Measurements from ENCODE around the gene SRD5A1.
"Not testable (repeated sequence)": the region's sequence is repeated elsewhere in the genome, so short reads cannot be mapped to it uniquely, and the experiment has no call there.

Gene SRD5A1

DNA sequence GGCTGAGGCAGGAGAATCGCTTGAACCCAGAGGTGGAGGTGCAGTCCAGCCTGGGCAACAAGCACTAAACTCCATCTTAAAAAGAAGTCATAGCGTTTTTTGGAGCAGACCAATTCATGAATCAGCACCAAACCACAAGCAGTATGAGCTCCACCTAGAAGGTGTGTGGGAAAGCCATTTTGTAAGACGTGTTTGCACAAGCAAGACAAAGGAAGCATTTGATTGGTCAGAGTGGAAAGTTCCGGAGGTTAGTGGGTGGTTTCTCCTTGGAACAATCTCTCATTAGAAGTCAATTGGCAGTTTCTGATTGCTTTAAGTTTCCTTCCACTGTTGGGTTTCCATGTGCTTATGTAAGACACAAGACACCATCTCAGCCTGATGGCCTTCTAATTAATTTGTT is 5.0 kb downstream of the SRD5A1 start:
- no peak overlapping the region for H2AK5ac ChIP-seq (ENCODE audit: low read length, severe bottlenecking)
- no peak overlapping the region for H3K27ac ChIP-seq (ENCODE audit: low read length, poor library complexity, severe bottlenecking)
- H2BK5ac ChIP-seq (ENCODE audit: low read depth, low read length, poor library complexity, severe bottlenecking) = no peak overlapping the region
- H3K9ac ChIP-seq (ENCODE audit: low read length) = no peak overlapping the region
- H3K4me2 ChIP-seq (ENCODE audit: low read length, poor library complexity, severe bottlenecking) = no peak overlapping the region
- H2AFZ ChIP-seq (ENCODE audit: low read depth, low read length) = no peak overlapping the region
- no peaks in the 10 kb centered on the region for H3K27me3 ChIP-seq (ENCODE audit: control insufficient read depth in 1 of 2, insufficient read depth in 1 of 2, low read length in 2 of 2)
- H2BK12ac ChIP-seq (ENCODE audit: low read length in 2 of 2) = no peak overlapping the region
- peaks cover 2% of the 10 kb centered on the region for H3K4me1 ChIP-seq (ENCODE audit: control insufficient read depth, insufficient read depth, low read depth, low read length)
- no peak overlapping the region for H3K18ac ChIP-seq (ENCODE audit: low read depth in 1 of 2, low read length in 2 of 2)
- no peaks in the 10 kb centered on the region for H3K9me3 ChIP-seq (ENCODE audit: control insufficient read depth, low read length)
- no peak overlapping the region for H4K91ac ChIP-seq (ENCODE audit: low read length)
- no peak overlapping the region for H2BK120ac ChIP-seq (ENCODE audit: low read depth, low read length)
- no peak overlapping the region for H3K4me3 ChIP-seq (ENCODE audit: insufficient read depth in 1 of 2, low read depth in 1 of 2, low read length in 2 of 2)
- H4K8ac ChIP-seq (ENCODE audit: low read length) = no peak overlapping the region
- 85% methylated on average over 4 of the region's 4 CpGs for WGBS
- no peak overlapping the region for H3K4ac ChIP-seq (ENCODE audit: low read depth in 1 of 2, low read length in 2 of 2)
- H2BK15ac ChIP-seq (ENCODE audit: low read depth, poor library complexity, severe bottlenecking) = no peak overlapping the region
- H3K14ac ChIP-seq (ENCODE audit: low read length in 2 of 2) = no peak overlapping the region
- no peak for DNase-seq
- peaks cover 4 to 11% of the 10 kb centered on the region in 2 experiments for H3K36me3 ChIP-seq (ENCODE audit: control insufficient read depth in 1 of 2, insufficient read depth in 2 of 2, low read depth in 1 of 2, low read length in 2 of 2)
- peaks cover 47% of the 10 kb centered on the region for H3K79me1 ChIP-seq (replicated peaks; ENCODE audit: low read length, poor library complexity, severe bottlenecking)
- no peak overlapping the region for H3K23ac ChIP-seq (ENCODE audit: low read length in 2 of 2)

DNA sequence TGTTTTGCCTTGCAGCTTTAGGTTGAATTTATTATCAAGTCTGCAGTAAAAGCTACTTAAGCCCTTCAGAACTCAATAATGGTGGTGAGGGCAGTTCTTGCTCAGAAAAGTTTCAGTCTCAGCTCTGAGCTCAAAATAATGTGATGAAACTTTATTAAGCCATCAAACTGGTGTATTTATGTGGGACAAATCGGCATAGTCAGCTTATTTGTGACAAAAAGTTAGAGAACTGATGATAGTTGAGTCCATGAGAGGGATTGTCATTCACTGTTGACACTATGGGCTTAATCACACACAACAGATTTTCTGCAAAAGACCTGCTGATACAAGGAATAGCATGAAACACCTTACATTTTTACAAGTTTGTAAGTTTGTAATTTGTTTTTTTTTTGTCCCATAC is 9.4 kb downstream of the SRD5A1 start:
- no peaks in the 10 kb centered on the region for H3K27me3 ChIP-seq (ENCODE audit: control insufficient read depth in 1 of 2, insufficient read depth in 1 of 2, low read length in 2 of 2)

GRCh38 chr5:6644794-6645241 is 11.6 kb downstream of the SRD5A1 start:
- no peak overlapping the region for H3K4ac ChIP-seq (ENCODE audit: low read depth in 1 of 2, low read length in 2 of 2)
- 96% methylated on average over 4 of the region's 6 CpGs for WGBS

More for the DNA sequence above, 9.4 kb downstream of the SRD5A1 start:
- H3K36me3 ChIP-seq (ENCODE audit: control insufficient read depth in 1 of 2, insufficient read depth in 2 of 2, low read depth in 1 of 2, low read length in 2 of 2) = peaks cover 4 to 18% of the 10 kb centered on the region in 2 experiments
- no peak for DNase-seq
- H3K9ac ChIP-seq (ENCODE audit: low read length) = no peak overlapping the region
- no peak overlapping the region for H4K8ac ChIP-seq (ENCODE audit: low read length)
- no peak overlapping the region for H3K4me2 ChIP-seq (ENCODE audit: low read length, poor library complexity, severe bottlenecking)
- no peak overlapping the region for H3K4ac ChIP-seq (ENCODE audit: low read depth in 1 of 2, low read length in 2 of 2)
- H3K27ac ChIP-seq (ENCODE audit: low read length, poor library complexity, severe bottlenecking) = no peak overlapping the region
- no peak overlapping the region for H2BK12ac ChIP-seq (ENCODE audit: low read length in 2 of 2)
- no peak overlapping the region for H2AFZ ChIP-seq (ENCODE audit: low read depth, low read length)
- H2AK5ac ChIP-seq (ENCODE audit: low read length, severe bottlenecking) = no peak overlapping the region
- H2BK120ac ChIP-seq (ENCODE audit: low read depth, low read length) = no peak overlapping the region
- 86% methylated on average over 1 of the region's 1 CpG for WGBS
- no peak overlapping the region for H3K14ac ChIP-seq (ENCODE audit: low read length in 2 of 2)
- no peak overlapping the region for H2BK15ac ChIP-seq (ENCODE audit: low read depth, poor library complexity, severe bottlenecking)
- no peak overlapping the region for H3K23ac ChIP-seq (ENCODE audit: low read length in 2 of 2)
- no peak overlapping the region for H3K18ac ChIP-seq (ENCODE audit: low read depth in 1 of 2, low read length in 2 of 2)
- no peak overlapping the region for H4K91ac ChIP-seq (ENCODE audit: low read length)
- peaks cover 41% of the 10 kb centered on the region for H3K79me1 ChIP-seq (replicated peaks; ENCODE audit: low read length, poor library complexity, severe bottlenecking)
- H3K9me3 ChIP-seq (ENCODE audit: control insufficient read depth, low read length) = no peaks in the 10 kb centered on the region
- H2BK5ac ChIP-seq (ENCODE audit: low read depth, low read length, poor library complexity, severe bottlenecking) = no peak overlapping the region
- H3K4me3 ChIP-seq (ENCODE audit: insufficient read depth in 1 of 2, low read depth in 1 of 2, low read length in 2 of 2) = no peak overlapping the region
- no peaks in the 10 kb centered on the region for H3K4me1 ChIP-seq (ENCODE audit: control insufficient read depth, insufficient read depth, low read depth, low read length)

GRCh38 chr5:6645571-6646362 is 12.5 kb downstream of the SRD5A1 start:
- 98% methylated on average over 6 of the region's 11 CpGs for WGBS

More at GRCh38 chr5:6644794-6645241, 11.6 kb downstream of the SRD5A1 start:
- Histone ChIP-seq H2BK15ac (ENCODE audit: low read depth, poor library complexity, severe bottlenecking) (no peak overlapping the region), H3K14ac (ENCODE audit: low read length in 2 of 2) (no peak overlapping the region), H3K9me3 (ENCODE audit: control insufficient read depth, low read length) (no peaks in the 10 kb centered on the region), H2BK12ac (ENCODE audit: low read length in 2 of 2) (no peak overlapping the region), H4K91ac (ENCODE audit: low read length) (no peak overlapping the region), H2BK120ac (ENCODE audit: low read depth, low read length) (no peak overlapping the region), H3K4me1 (ENCODE audit: control insufficient read depth, insufficient read depth, low read depth, low read length) (no peaks in the 10 kb centered on the region), H3K4me2 (ENCODE audit: low read length, poor library complexity, severe bottlenecking) (no peak overlapping the region), H3K36me3 (ENCODE audit: control insufficient read depth in 1 of 2, insufficient read depth in 2 of 2, low read depth in 1 of 2, low read length in 2 of 2) (peaks cover 11 to 17% of the 10 kb centered on the region in 2 experiments), H3K27ac (ENCODE audit: low read length, poor library complexity, severe bottlenecking) (no peak overlapping the region), H3K27me3 (ENCODE audit: control insufficient read depth in 1 of 2, insufficient read depth in 1 of 2, low read length in 2 of 2) (no peaks in the 10 kb centered on the region), H3K4me3 (ENCODE audit: insufficient read depth in 1 of 2, low read depth in 1 of 2, low read length in 2 of 2) (no peak overlapping the region), H4K8ac (ENCODE audit: low read length) (no peak overlapping the region), H3K79me1 (replicated peaks; ENCODE audit: low read length, poor library complexity, severe bottlenecking) (peaks cover 38% of the 10 kb centered on the region), H3K18ac (ENCODE audit: low read depth in 1 of 2, low read length in 2 of 2) (no peak overlapping the region), H2AFZ (ENCODE audit: low read depth, low read length) (no peak overlapping the region), H3K9ac (ENCODE audit: low read length) (no peak overlapping the region), H3K23ac (ENCODE audit: low read length in 2 of 2) (no peak overlapping the region), H2BK5ac (ENCODE audit: low read depth, low read length, poor library complexity, severe bottlenecking) (no peak overlapping the region), H2AK5ac (ENCODE audit: low read length, severe bottlenecking) (no peak overlapping the region)
- DNase-seq = no peak

More at GRCh38 chr5:6645571-6646362, 12.5 kb downstream of the SRD5A1 start:
- H2BK15ac ChIP-seq (ENCODE audit: low read depth, poor library complexity, severe bottlenecking); H2BK120ac ChIP-seq (ENCODE audit: low read depth, low read length); H4K8ac ChIP-seq (ENCODE audit: low read length); H3K9ac ChIP-seq (ENCODE audit: low read length); H2AFZ ChIP-seq (ENCODE audit: low read depth, low read length); H3K14ac ChIP-seq (ENCODE audit: low read length in 2 of 2); H3K4ac ChIP-seq (ENCODE audit: low read depth in 1 of 2, low read length in 2 of 2); H2BK12ac ChIP-seq (ENCODE audit: low read length in 2 of 2); H3K9me3 ChIP-seq (ENCODE audit: control insufficient read depth, low read length); H3K27ac ChIP-seq (ENCODE audit: low read length, poor library complexity, severe bottlenecking); H4K91ac ChIP-seq (ENCODE audit: low read length); DNase-seq; H3K4me2 ChIP-seq (ENCODE audit: low read length, poor library complexity, severe bottlenecking); H3K18ac ChIP-seq (ENCODE audit: low read depth in 1 of 2, low read length in 2 of 2); H2BK5ac ChIP-seq (ENCODE audit: low read depth, low read length, poor library complexity, severe bottlenecking); H3K4me3 ChIP-seq (ENCODE audit: insufficient read depth in 1 of 2, low read depth in 1 of 2, low read length in 2 of 2); H3K27me3 ChIP-seq (ENCODE audit: control insufficient read depth in 1 of 2, insufficient read depth in 1 of 2, low read length in 2 of 2); H3K23ac ChIP-seq (ENCODE audit: low read length in 2 of 2); H2AK5ac ChIP-seq (ENCODE audit: low read length, severe bottlenecking); H3K4me1 ChIP-seq (ENCODE audit: control insufficient read depth, insufficient read depth, low read depth, low read length): not testable (repeated sequence)
- peaks cover 11 to 14% of the 10 kb centered on the region in 2 experiments for H3K36me3 ChIP-seq (ENCODE audit: control insufficient read depth in 1 of 2, insufficient read depth in 2 of 2, low read depth in 1 of 2, low read length in 2 of 2)
- H3K79me1 ChIP-seq (replicated peaks; ENCODE audit: low read length, poor library complexity, severe bottlenecking) = peaks cover 35% of the 10 kb centered on the region
